HG03565 (cell line): ENCODE data around the gene CLEC18C.
"Not testable (repeated sequence)": the region's sequence is repeated elsewhere in the genome, so short reads cannot be mapped to it uniquely, and the experiment has no call there.

ENCODE experiments used
- ATAC-seq: cut with Tn5 transposase; IDR thresholded peaks from one replicate; pipeline ENCODE4 v1.9.1; 2021; ENCODE audit warnings: mild to moderate bottlenecking, moderate library complexity; ENCODE audit not compliant: unreplicated experiment

The CLEC18C gene

GRCh38 chr16:70159355-70160348 is 13.9 kb upstream of the CLEC18C start:
- ATAC-seq: no peak

- no peak for ATAC-seq
These were observed 13.2 kb upstream of the CLEC18C start for GRCh38 chr16:70160388-70160787.

- no peak for ATAC-seq
These were observed 12.8 kb upstream of the CLEC18C start for GRCh38 chr16:70160821-70161220.

- no peak for ATAC-seq
These were observed 12.2 kb upstream of the CLEC18C start for GRCh38 chr16:70161350-70161749.

GRCh38 chr16:70162041-70162451 is 11.5 kb upstream of the CLEC18C start:
- ATAC-seq: no peak

GRCh38 chr16:70163596-70163995 is 10.0 kb upstream of the CLEC18C start:
- ATAC-seq: no peak

- not testable (repeated sequence) for ATAC-seq
These were observed 6.9 kb upstream of the CLEC18C start for GRCh38 chr16:70166688-70167087.

- ATAC-seq: not testable (repeated sequence)
These were observed 329 bp downstream of the CLEC18C start for GRCh38 chr16:70173916-70174315.

GRCh38 chr16:70174387-70174932 is 873 bp downstream of the CLEC18C start:
- not testable (repeated sequence) for ATAC-seq

- not testable (repeated sequence) for ATAC-seq
These were observed 14.4 kb downstream of the CLEC18C start for GRCh38 chr16:70187858-70188607.

GRCh38 chr16:70188608-70188915 is 15.0 kb downstream of the CLEC18C start:
- not testable (repeated sequence) for ATAC-seq

GRCh38 chr16:70190574-70190973 is 17.0 kb downstream of the CLEC18C start:
- not testable (repeated sequence) for ATAC-seq

GRCh38 chr16:70196683-70197300 is 23.2 kb downstream of the CLEC18C start:
- not testable (repeated sequence) for ATAC-seq

GRCh38 chr16:70197611-70198010 is 24.0 kb downstream of the CLEC18C start:
- not testable (repeated sequence) for ATAC-seq

GRCh38 chr16:70198230-70198629 is 24.6 kb downstream of the CLEC18C start:
- ATAC-seq: not testable (repeated sequence)

GRCh38 chr16:70198666-70199065 is 25.1 kb downstream of the CLEC18C start:
- ATAC-seq: not testable (repeated sequence)

GRCh38 chr16:70199170-70199569 is 25.6 kb downstream of the CLEC18C start:
- not testable (repeated sequence) for ATAC-seq

GRCh38 chr16:70200063-70200462 is 26.5 kb downstream of the CLEC18C start:
- ATAC-seq: not testable (repeated sequence)

- ATAC-seq: not testable (repeated sequence)
These were observed 29.9 kb downstream of the CLEC18C start for GRCh38 chr16:70203508-70203907.

GRCh38 chr16:70204010-70204409 is 30.4 kb downstream of the CLEC18C start:
- not testable (repeated sequence) for ATAC-seq
